ENCODE results near the gene PTF1A. TPM values are rescaled to one million over a fixed set of nuclear protein-coding genes. Genes with fewer than 3 reads are reported as not detected.
"Not testable (repeated sequence)": the region's sequence is repeated elsewhere in the genome, so short reads cannot be mapped to it uniquely, and the experiment has no call there.

Gene PTF1A
- total RNA-seq, 1 donor from 2014 or later = not detected

- no peak for DNase-seq
Measured at GRCh38 chr10:23204773-23205172, 12.7 kb downstream of the PTF1A start.

GRCh38 chr10:23205972-23206642, 14.0 kb downstream of the PTF1A start:
- no peak for DNase-seq

- DNase-seq = no peak
Measured at GRCh38 chr10:23217471-23217870, 25.4 kb downstream of the PTF1A start.

GRCh38 chr10:23230582-23230981, 38.5 kb downstream of the PTF1A start:
- no peak for DNase-seq

- no peak for DNase-seq
Measured at GRCh38 chr10:23238015-23238414, 45.9 kb downstream of the PTF1A start.

GRCh38 chr10:23241779-23242178, 49.7 kb downstream of the PTF1A start:
- not testable (repeated sequence) for DNase-seq

Small RNA genes within 50 kb of the gene (small RNA-seq; reads per million reads assigned to genes)
- not detected for gene RF00561

Other genes starting within 250 kb of the PTF1A start
- 16.8 TPM for gene MSRB2, start 96.7 kb upstream of the PTF1A start, total RNA-seq
- 0.16 TPM for gene C10orf67, start 152.5 kb downstream of the PTF1A start, total RNA-seq
- gene OTUD1, start 246.8 kb downstream of the PTF1A start, total RNA-seq = 17.8 TPM